Hematopoietic multipotent progenitor cell treated with erythropoietin and hydrocortisone succinate and interleukin-3 and kit ligand, for 8 days (in vitro differentiated cells): ENCODE measurements around the gene IGFALS.

ENCODE experiments used
- DNase-seq: peaks from one replicate; pipeline ENCODE4 v3.0.0-alpha.2; 2015

Gene IGFALS

DNA sequence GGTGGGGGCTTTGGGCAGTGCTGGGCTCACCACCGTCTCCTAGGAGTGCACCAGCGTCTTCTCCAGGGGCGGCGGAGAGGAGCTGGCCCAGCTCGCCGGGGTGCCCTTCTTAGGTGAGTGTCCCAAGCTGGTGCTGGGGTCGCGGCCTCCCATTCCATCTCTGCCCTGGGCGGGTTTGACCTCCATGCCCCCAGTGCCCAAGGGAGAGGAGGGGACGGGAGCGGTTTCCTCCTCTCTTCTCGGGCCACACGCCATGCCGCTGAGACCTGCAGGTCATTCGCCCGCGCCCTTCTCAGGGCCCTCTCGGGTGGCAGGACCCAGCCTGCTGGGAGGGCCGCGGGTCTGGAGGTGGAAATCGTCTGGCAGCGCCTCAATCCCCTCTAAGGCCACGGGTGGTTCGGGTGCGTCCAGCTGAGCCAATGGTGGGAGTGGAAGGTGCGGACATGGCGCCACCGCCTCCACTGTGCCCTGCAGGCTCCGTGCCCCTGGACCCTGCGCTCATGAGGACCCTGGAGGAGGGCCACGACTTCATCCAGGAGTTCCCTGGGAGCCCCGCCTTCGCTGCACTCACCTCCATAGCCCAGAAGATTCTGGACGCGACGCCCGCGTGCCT is 5.3 kb downstream of the IGFALS start:
- DNase-seq = no peak

DNA sequence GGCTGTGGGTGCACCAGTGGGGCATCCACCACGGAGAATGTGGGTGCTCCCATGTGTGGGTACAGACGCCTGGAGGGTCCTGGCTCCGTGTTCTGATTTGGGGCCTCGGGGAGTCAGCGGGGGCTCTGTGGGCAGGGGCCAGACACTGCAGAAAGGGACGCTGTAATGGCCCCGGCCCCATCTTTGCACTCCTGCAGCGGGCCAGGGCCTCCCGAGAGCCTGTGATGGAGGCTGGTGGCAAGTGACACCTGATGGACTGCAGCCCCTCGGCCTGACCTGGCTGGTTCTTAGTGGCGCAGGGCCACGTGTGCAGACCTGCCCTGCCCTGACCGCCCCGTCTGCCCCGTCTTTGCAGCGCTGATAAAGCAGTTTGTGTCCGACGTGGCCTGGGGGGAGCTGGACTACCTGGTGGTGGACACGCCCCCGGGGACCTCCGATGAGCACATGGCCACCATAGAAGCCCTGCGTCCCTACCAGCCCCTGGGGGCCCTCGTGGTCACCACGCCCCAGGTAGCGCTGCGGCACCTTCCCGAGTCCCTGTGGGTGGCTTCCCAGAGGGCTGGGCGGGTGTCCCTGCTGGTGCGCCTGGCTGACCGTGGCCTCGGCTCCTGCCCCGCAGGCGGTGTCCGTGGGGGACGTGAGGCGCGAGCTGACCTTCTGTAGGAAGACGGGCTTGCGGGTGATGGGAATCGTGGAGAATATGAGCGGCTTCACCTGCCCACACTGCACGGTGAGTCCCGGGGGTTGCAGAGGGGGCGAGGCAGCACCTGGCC is 6.0 kb downstream of the IGFALS start:
- no peak for DNase-seq

GRCh38 chr16:1787056-1787321 is 6.5 kb downstream of the IGFALS start:
- no peak for DNase-seq

DNA sequence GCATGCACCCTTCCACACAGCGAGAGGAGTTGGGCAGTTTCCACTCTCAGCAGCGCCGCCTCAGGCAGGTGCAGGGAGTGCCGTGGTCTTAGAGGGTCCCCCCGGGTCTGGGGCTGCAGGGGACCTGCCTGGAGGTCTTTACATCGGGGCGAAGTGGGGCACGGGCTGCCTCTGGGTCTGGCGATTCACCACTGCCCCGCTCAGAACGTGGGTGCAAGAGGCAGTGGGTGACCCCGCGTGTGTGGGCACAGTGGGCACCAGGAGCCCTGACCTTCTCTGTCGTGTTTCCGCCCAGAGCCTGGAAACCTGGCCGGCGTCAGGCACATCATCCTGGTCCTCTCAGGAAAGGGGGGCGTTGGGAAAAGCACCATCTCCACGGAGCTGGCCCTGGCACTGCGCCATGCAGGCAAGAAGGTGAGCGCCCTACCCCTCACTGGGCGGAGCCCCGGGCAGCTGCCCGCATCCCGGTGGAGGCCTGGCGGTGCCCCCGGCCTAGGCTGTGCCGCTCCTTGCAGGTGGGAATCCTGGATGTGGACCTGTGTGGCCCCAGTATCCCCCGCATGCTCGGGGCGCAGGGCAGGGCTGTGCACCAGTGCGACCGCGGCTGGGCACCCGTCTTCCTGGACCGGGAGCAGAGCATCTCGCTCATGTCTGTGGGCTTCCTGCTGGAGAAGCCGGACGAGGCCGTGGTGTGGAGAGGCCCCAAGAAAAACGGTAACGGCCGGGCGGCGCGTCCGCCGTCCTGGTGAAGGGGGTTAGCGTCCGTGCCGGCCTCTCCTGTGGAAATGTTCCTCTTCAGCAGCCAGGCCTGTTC is 7.1 kb downstream of the IGFALS start:
- no peak for DNase-seq

DNA sequence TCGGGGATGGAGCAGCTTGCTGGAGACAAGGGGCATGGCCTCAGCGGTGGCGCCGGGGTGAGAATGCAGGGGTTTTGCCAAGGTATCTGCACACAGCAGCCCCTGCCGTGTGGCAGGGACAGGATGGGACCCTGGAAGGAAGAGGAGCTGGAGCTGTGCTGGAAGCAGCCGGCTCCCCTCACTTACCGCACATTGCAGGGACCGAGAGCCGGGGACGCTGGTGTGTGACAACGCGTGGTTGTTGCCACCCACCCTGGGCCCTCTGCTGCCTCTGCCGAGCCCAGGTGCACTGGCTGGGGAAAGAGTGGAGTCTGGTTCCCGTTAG is 7.7 kb downstream of the IGFALS start:
- DNase-seq = no peak

DNA sequence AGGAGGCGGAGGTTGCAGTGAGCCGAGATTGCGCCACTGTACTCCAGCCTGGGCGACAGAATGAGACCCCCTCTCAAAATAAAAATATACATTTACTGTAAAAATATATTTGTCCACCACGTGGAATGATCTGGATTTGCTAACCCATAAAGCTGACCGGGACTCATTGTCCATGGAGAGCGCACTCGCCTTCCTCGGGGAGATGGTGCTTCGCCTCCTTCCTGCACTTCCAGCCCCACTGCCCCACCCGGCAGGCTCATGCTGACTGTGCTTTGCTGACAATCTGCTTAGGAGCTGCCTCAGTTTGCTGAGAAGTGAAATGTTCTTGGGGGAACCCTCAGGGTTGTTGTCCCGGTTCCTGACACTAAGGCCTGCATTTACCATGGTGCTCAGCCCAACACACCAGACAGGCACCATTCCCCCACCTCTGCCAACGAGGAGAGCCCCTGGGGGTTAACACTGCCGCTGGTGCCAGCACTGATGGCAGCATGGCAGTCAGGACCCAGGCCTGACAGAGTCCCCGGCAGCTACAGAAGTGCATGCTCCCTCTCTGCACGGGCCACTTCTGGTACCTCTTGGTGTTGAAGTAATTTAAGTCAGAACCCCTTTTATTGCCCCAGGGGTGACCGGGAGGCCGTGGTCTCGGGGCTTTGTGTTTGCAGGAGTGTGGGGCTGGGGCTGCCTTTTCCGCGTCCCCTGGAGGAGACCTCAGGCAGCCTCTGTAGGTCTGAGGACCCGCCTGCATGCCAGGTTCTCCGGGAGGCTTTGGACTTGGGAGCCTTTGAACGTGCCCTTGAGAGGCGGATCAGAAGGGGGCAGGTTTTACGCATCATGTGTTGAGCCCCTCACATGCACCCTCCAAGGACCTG is 8.3 kb downstream of the IGFALS start:
- DNase-seq = no peak

- peak; percentile 100 for DNase-seq
Observed at GRCh38 chr16:1782408-1783264, 10.9 kb downstream of the IGFALS start, which contains the start of the genes NUBP2 and SPSB3. Gene NUBP2 (plus strand): TSS chr16:1782960. CDS start chr16:1783021, 61 bp downstream. Gene SPSB3 (minus strand): TSS chr16:1782571. CDS start chr16:1781483, 1,088 bp downstream.

DNA sequence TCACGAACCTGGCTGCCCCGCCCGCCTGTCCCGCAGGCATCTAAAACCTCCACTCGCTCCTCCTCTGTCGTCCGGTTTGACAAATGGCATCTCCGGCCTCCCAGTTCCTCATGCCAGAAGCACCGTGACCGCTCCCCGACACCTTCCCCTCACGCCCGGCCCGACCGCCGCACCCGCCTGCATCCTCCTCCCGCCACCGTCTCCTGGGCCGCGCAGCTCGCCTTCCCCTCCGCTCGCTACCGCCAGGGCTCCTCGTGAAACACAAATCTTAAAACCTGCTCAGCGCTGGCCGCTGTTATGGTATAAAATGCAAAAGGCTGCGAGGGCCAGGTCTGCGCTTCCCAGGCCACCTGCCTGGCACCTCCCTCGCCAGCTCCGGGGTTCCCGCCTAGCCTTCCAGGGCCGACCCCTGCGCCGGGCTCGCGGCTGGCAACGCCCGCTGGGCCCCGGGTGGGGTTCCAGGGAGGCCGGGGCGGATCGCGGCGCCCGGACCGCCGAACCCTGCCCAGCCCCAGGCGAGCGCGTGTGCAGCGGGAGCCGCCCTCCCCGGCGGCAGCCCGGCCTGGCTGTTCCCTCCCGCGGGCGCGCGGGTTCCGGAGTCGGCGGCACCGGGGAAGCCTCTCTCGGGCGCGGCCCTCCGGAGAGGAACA is 11.6 kb downstream of the IGFALS start:
- peak; percentile 23 for DNase-seq

GRCh38 chr16:1781254-1781653 is 12.3 kb downstream of the IGFALS start:
- no peak for DNase-seq

DNA sequence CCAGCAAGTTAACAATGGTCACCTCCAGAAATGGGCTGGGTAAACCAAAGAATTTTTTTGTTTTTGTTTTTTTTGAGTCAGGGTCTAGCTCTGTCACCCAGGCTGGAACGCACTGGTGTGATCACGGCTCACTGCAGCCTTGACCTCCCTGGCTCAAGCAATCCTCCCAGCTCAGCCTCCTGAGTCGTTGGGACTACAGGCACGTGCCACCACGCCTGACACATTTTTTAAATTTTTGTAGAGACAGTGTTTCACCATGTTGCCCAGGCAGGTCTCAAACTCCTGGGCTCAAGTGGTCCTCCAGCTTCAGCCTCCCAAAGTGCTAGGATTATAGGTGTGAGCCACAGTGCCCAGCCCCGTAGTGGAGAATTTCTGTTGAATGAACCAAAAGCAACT is 12.8 kb downstream of the IGFALS start:
- no peak for DNase-seq

- no peak for DNase-seq
Observed at GRCh38 chr16:1779741-1780676, 13.5 kb downstream of the IGFALS start.

DNA sequence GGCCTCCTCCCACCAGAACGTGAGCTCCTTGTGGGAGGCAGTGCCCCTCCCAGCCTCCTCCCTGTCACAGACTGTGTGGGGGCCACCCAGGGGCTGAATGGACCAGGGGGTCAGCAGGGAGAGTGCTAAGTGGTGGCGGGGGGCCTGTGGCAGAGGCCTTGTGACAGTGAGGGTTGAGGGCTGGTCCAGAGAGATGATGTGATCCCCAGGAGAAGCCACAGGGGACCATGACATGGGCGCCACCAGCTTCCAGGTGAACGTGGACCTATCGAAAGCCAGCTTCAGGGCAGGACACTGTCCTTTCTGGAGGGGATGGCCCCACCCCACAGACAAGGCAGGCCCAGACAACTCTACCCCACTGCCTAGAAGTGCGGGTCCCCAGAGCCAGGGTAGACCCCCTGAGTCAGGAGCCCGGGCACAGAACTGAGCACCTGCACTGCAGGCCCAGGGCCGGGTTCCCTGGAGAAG is 14.2 kb downstream of the IGFALS start:
- DNase-seq = no peak

- no peak for DNase-seq
Observed at GRCh38 chr16:1778200-1779179, 15.0 kb downstream of the IGFALS start.

GRCh38 chr16:1777375-1778199 is 15.9 kb downstream of the IGFALS start:
- no peak for DNase-seq

- DNase-seq = no peak
Observed at GRCh38 chr16:1776991-1777374, 16.5 kb downstream of the IGFALS start.

DNA sequence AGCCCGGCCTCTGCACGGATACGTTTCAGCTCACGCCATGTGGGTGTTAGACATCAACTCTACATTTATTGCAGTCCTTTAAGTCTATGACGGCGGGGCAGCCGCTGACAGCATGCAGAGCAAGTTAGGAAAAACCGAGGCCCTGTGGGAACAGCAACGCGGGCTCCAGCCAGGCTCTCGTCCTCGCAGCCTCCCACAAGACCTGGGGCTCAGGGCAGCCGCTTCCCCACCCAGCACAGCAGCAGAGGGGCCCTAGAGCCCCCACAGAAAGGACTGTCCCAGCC is 16.9 kb downstream of the IGFALS start:
- no peak for DNase-seq

GRCh38 chr16:1775846-1776671 is 17.4 kb downstream of the IGFALS start:
- no peak for DNase-seq
